Measurements from ENCODE around the gene PAK6.
A peak's percentile ranks its signal among the peaks of the same experiment; 100 is the strongest.

PAK6 gene

DNA sequence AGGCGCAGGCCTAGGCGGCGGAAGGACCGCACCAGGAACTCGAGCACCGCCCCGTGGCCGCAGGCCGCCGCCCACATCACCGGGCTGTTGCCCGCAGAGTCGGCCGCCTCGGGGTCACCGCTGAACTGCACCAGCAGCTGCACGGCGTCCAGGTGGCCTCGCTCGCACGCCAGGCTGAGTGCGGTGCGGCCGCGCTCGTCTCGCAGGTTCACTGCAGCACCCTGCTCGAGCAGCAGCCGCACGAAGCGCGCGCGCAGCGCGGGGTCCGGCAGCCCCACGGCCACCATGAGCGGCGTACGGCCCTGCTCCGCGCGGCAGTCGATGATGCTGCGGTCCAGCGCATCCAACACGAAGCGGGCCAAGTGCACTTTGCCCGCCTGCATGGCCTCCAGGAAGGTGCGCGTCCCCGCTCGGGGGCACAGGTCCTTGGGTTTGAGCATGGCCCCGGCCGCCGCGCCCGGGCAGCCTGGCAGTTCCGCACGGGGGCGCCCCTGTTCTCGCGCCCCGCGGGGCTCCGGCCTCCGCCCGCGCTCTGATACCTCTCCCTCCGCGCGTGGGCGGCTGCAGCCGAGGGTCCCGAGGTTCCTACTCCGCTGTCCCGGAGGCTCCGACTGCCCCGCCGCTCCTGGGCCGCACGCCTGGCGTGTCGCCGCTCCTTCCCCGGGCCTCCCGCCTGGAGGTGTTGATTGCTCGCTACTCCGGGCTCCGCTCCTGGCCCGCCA, 43.4 kb downstream of the PAK6 start:
- peak; percentile 31 for TF ChIP-seq FOXP2 (optimal IDR thresholded peaks at IDR 0.05; ENCODE audit: borderline replicate concordance, extremely low read depth, extremely low read length, insufficient read depth)
- TF ChIP-seq TAF1 (IDR thresholded peaks at IDR 0.05; ENCODE audit: borderline replicate concordance, insufficient read depth, low read length): no peak

GRCh38 chr15:40282869-40283614, 44.2 kb downstream of the PAK6 start, which contains the start of gene ANKRD63:
Gene ANKRD63 (minus strand): TSS chr15:40283064. CDS start chr15:40282586, 478 bp downstream.
- TF ChIP-seq FOXP2 (optimal IDR thresholded peaks at IDR 0.05; ENCODE audit: borderline replicate concordance, extremely low read depth, extremely low read length, insufficient read depth) (no peak), TAF1 (IDR thresholded peaks at IDR 0.05; ENCODE audit: borderline replicate concordance, insufficient read depth, low read length) (no peak), REST (IDR thresholded peaks at IDR 0.05; ENCODE audit: insufficient read depth in 1 of 2, low read depth in 2 of 2, low read length in 2 of 2) (no peak), SIN3A (IDR thresholded peaks at IDR 0.05; ENCODE audit: borderline replicate concordance, insufficient read depth, low read length) (no peak), POLR2AphosphoS5 (IDR thresholded peaks at IDR 0.05; ENCODE audit: low read depth, low read length) (no peak)

DNA sequence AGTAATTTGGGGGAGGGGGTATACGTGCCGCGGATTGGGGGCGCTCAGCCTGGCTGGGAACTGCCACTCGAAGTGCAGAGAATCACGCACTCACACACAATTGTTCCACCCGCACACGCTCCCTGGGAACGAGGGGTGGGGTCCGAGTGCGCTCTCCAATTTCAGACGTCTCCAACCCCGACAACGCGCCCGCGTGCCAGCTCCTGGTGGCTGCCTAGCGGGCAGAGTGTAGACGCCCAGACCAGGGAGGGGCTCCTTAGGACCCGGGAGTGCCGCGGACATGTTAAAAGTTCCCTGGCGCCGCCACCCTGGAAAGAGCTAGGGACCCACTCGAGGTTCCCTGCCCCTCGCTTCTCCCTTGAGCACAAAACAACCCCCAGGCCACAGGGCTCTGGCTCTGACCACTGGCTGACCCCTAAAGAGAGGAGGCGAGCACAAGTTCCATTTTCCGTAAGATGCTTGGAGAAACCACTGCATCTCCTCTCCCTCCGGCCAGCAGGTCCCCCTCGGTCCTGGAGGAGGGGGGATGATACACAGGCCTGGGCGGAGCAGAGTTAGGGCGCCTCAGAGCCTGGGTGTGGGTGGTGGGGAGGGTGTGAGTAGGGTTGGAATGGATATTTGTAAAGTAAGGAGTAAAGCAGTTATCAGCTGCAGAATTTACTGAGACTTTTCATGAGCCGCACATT, 44.9 kb downstream of the PAK6 start:
- TF ChIP-seq TAF1 (IDR thresholded peaks at IDR 0.05; ENCODE audit: borderline replicate concordance, insufficient read depth, low read length): no peak
- TF ChIP-seq POLR2AphosphoS5 (IDR thresholded peaks at IDR 0.05; ENCODE audit: low read depth, low read length): no peak
- TF ChIP-seq FOXP2 (optimal IDR thresholded peaks at IDR 0.05; ENCODE audit: borderline replicate concordance, extremely low read depth, extremely low read length, insufficient read depth): no peak
- TF ChIP-seq SIN3A (IDR thresholded peaks at IDR 0.05; ENCODE audit: borderline replicate concordance, insufficient read depth, low read length): no peak
- no peak for TF ChIP-seq REST (IDR thresholded peaks at IDR 0.05; ENCODE audit: insufficient read depth in 1 of 2, low read depth in 2 of 2, low read length in 2 of 2)

DNA sequence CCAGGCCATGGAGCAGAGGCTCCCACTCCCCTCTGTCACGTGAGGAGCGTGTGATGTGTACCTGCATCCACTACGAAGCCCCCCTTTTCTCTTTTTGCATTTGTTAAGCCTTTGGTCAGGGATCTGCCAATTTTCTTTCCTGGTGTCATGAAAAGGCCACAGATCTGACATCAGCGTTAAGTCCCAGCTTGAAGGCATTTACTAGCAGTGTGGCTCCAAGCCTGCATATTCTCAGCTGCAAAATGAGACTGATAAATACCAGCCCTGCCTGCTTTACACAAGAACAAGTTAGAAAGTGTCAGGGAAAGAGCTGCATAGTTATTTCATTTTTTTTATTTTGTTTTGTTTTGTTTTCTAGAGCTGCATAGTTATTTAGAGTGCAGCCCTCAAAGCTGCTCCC, 46.3 kb downstream of the PAK6 start:
- TF ChIP-seq SIN3A (IDR thresholded peaks at IDR 0.05; ENCODE audit: borderline replicate concordance, insufficient read depth, low read length): no peak
- TF ChIP-seq TAF1 (IDR thresholded peaks at IDR 0.05; ENCODE audit: borderline replicate concordance, insufficient read depth, low read length): no peak
- TF ChIP-seq FOXP2 (optimal IDR thresholded peaks at IDR 0.05; ENCODE audit: borderline replicate concordance, extremely low read depth, extremely low read length, insufficient read depth): no peak
- TF ChIP-seq POLR2AphosphoS5 (IDR thresholded peaks at IDR 0.05; ENCODE audit: low read depth, low read length): no peak
- no peak for TF ChIP-seq REST (IDR thresholded peaks at IDR 0.05; ENCODE audit: insufficient read depth in 1 of 2, low read depth in 2 of 2, low read length in 2 of 2)

DNA sequence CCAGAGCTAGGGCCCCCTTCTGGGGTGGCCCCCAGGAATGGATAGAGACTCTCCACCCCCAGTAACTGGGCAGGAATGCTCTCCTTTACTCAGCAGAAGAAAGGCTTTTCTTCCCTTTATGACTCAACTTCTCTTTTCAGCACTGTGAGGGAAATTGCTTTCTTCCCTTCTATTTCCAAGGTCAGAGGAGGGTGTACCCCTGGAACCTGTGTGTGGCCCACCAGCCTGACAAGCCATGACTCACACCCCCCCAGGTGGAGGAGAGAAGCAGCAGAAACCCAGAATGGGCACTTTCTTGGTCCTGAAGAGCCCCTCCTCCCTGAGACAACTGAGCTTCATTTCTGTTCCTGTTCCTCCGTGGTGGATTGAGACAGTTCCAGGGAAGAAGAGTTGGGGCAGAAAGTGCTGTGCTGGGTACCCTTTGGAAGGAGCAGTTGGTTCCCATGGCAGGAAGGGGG, 46.7 kb downstream of the PAK6 start:
- TF ChIP-seq REST (IDR thresholded peaks at IDR 0.05; ENCODE audit: insufficient read depth in 1 of 2, low read depth in 2 of 2, low read length in 2 of 2) (no peak), FOXP2 (optimal IDR thresholded peaks at IDR 0.05; ENCODE audit: borderline replicate concordance, extremely low read depth, extremely low read length, insufficient read depth) (no peak), SIN3A (IDR thresholded peaks at IDR 0.05; ENCODE audit: borderline replicate concordance, insufficient read depth, low read length) (no peak), TAF1 (IDR thresholded peaks at IDR 0.05; ENCODE audit: borderline replicate concordance, insufficient read depth, low read length) (no peak)

All from PFSK-1 (cell line).